GM10266 (cell line): ENCODE results near the gene FNDC3B.

Experiments used
- DNase-seq: peaks from one replicate; pipeline ENCODE4 v3.0.0; 2012; ENCODE audit errors: extremely low spot score
- TF ChIP-seq, protein P1 (sequence below): IDR thresholded peaks from 2 replicates; pipeline ENCODE4 v1.5.1; 2012; ENCODE audit warnings: mild to moderate bottlenecking, low read depth; ENCODE audit not compliant: control insufficient read depth, insufficient read depth; ENCODE audit errors: missing control alignments

FNDC3B gene

DNA sequence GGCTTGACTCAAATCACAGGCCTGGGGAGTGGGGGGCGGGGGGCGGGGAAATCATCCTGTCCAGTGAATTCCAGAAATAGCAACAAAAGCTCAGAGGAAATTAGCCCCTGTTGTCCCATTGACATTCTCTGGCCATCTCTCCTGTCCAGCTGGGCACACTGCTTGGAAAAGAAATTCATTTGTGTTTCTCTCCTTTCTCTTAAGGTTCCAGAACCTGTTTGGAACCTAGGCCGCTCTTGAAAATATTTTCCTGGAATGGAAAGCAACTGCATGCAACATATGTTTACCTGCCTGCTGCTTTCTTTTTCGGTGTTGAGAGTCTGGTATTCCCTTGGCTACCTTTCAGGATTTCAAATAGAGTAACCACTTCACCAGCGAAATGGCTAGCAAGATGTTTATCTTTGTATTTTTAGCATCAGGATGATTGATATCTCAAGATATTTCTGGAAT, 239.8 kb downstream of the FNDC3B start:
- TF ChIP-seq, protein P1, sequence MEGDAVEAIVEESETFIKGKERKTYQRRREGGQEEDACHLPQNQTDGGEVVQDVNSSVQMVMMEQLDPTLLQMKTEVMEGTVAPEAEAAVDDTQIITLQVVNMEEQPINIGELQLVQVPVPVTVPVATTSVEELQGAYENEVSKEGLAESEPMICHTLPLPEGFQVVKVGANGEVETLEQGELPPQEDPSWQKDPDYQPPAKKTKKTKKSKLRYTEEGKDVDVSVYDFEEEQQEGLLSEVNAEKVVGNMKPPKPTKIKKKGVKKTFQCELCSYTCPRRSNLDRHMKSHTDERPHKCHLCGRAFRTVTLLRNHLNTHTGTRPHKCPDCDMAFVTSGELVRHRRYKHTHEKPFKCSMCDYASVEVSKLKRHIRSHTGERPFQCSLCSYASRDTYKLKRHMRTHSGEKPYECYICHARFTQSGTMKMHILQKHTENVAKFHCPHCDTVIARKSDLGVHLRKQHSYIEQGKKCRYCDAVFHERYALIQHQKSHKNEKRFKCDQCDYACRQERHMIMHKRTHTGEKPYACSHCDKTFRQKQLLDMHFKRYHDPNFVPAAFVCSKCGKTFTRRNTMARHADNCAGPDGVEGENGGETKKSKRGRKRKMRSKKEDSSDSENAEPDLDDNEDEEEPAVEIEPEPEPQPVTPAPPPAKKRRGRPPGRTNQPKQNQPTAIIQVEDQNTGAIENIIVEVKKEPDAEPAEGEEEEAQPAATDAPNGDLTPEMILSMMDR, result no peak
- no peak for DNase-seq

DNA sequence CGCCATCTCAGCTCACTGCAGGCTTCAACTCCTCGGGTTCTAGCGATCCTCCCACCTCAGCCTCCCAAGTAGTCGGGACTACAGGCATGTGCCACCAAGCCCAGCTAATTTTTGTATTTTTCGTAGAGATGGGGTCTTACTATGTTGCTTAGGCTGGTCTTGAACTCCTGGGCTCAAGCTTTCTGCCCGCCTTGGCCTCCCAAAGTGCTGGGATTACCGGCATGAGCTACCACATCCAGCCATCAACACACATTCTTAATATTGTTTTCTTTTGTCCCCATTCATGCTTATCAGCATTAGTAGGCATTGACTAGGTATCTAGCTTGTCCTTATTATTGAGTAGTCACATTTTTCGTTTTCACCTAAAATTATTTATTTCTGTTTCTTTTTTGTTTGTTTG, 240.6 kb downstream of the FNDC3B start:
- TF ChIP-seq, protein P1, result no peak
- no peak for DNase-seq

DNA sequence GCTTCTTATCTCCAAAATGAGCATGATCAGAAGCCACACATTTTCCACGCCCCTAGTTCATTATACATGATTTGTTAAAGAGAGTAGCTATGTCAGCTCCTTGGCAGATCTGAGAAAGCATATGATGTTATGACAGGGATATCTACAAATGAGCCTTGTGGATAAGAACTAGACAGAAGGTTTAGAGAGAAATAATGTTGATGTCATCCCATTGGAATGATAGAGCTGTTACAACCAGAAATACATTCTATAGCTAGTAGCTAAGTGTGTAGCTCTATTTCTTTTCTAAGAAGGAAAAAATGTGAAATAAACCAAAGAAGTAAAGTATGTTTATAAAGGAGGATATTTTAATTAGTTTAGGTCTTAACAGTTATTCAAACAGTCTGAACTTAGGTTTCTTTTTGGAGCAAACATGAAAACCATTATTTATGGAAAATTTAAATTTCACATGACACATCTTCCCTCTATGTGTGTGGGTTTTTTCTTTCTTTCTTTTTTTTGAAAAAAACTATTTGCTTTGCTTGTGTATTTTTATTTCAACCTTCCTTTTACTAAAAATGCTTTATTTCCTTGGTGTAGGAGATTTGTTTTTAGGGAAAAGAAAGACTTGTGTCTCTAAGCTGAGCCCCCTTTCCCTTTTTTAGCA, 241.2 kb downstream of the FNDC3B start:
- DNase-seq, result no peak
- TF ChIP-seq, protein P1, result no peak

DNA sequence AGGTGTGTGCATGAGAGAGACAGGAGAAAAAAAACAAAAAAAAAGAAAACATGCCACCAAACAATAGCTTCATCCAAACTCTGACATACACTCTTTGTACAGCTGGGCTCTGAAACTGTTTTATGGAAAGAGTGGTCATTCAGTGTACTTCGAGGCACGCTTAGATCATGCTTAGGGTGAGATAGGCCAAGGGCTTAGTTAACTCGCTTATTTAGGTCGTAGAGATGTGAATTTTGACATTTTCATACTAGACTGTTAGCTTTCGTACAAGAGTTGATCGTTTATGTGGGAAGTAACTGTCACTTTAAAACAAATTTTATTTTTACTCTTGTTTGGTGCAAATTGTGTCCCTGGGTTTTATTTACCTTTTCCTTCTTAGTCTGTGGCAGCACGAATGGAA, 242.5 kb downstream of the FNDC3B start:
- no peak for DNase-seq
- TF ChIP-seq, protein P1, result no peak

DNA sequence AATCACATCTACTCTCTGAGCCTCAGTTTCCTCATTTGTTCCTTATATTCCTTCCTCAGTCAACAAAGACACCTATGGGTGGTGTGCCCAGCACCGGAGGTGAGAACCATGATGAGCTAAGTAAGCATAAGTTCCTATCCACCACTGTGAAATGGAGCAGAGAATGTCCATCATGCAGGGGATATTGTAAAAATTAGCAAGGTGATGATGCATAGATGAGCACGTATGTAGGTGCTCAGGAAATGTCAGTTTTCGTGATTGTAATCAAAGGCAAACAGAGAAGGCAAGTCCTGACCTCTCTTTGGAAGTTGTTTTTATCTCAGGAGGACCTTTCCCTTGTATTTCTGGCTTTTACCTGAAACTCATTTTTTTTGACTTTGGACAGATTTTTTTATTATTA, 243.5 kb downstream of the FNDC3B start:
- DNase-seq, result no peak
- TF ChIP-seq, protein P1, result no peak

DNA sequence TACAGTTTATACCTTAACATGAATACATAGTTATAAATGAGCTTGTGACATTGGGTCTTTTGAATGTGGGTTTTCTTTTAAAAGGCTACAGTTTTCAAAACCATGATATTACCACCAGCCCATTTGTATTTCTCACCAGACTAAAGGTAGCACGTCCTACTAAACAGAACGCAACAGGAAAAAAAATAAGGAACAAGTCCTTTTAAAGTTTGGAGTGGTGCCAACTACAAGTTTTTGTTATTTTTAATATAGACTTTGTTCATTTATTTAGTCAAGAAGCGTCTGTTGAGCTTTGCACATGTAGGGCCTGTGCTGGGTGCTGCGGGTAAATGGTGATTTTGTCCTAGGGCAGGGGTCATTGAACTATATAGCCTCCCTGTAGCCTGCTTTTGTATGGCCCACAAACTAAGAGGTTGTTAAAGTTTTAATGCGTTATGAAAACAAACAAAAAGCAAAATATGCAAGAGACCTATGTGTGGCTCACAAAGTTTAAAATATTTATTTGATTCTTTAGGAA, 244.5 kb downstream of the FNDC3B start:
- TF ChIP-seq, protein P1, result no peak
- no peak for DNase-seq

DNA sequence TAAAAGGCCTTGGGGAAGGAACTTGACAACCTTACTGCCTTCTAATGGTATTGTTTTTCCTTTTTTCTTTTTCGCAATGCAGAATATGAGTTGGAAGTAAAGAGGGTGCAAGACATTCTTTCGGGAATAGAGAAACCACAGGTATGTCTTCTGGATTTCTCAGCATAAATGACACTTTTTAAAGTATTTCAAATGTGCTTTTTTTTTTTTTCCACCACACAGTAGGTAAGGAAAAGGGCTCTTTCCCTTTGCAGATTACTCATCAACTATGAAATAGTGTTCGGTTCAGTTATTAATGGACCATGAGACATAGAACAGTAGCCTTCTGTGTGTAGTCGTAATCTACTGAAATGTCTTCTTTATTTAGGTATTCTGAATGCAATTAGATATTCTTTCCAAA, 246.5 kb downstream of the FNDC3B start:
- TF ChIP-seq, protein P1, result no peak
- no peak for DNase-seq
